ENCODE measurements around the gene TNRC6A.

DNA sequence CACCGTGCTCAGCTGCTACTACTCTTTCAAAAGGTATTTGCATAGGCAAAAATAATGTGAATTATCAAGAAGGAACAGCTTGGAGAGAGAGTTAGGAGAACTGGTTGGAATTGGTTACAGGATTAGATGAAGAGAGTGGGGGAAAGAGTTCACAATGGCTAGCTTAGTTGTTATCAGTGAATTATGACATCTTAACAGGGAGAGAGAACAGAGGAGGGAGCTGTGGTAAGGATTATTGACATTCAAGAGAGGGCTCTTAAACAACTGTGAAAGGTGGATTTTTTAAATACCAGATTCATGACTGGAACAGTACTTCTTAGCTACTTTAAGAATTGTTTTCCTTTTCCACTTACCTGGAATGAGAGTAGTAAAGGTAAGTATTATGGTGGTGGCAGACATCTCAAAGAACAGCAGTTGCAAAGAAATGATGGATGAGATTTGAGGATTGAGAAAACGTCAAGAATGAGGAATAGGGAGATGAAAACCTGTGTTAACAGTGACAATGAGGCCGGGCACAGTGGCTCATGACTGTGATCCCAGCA is 72.4 kb downstream of the TNRC6A start:
- TF ChIP-seq SP1 (IDR thresholded peaks at IDR 0.05) (no peak), FOXK2 (IDR thresholded peaks at IDR 0.05) (no peak)
